GM12878 (cell line): Measurements from ENCODE around the gene CISTR. TPM values are rescaled to one million over a fixed set of nuclear protein-coding genes. Genes with fewer than 3 reads are reported as not detected.

Source experiments
- ATAC-seq: fragments of 200-7000 bp; cut with Tn5 transposase; 3 replicates; pipeline ENCODE4 v1.9.1; 2020; ENCODE audit warnings: mild to moderate bottlenecking, moderate library complexity
- BruUV-seq: library from RNA; stranded (reverse); fragments of 400-500 nt; replicated peaks from 2 replicates; lab custom pipeline; 2021; lab: Mats Ljungman, UMichigan
- CTCF ChIA-PET: fragments of 300-600 bp; sonication (Branson Sonifier 250); formaldehyde crosslinking; extraction: SDS; loops from one replicate; lab custom pipeline; 2021; ENCODE audit warnings: inconsistent platforms; lab: Yijun Ruan, JAX
- POLR2A ChIA-PET: fragments of 350-600 bp; formaldehyde crosslinking; extraction: SDS; loops from one replicate; lab custom pipeline; 2021; ENCODE audit warnings: inconsistent platforms; lab: Charles Lee
- RAD21 ChIA-PET: fragments of 300-600 bp; sonication (Branson Sonifier 250); formaldehyde crosslinking; loops from one replicate; lab custom pipeline; 2023; ENCODE audit warnings: antibody characterized with exemption; ENCODE audit not compliant: unreplicated experiment; lab: Charles Lee
- SMC1A ChIA-PET: fragments of 300-600 bp; sonication (Branson Sonifier 250); formaldehyde crosslinking; loops from one replicate; lab custom pipeline; 2023; ENCODE audit not compliant: unreplicated experiment, uncharacterized antibody; lab: Charles Lee
- DNase-seq: peaks from one replicate; pipeline ENCODE4 v3.0.0-alpha.2; 2011; ENCODE audit warnings: low read depth, low spot score
- FAIRE-seq: peaks from 3 replicates; lab custom pipeline; 2011; peaks lifted over from hg19 to GRCh38; lab: Jason Lieb, UNC
- H2AFZ ChIP-seq: 2 replicates; pipeline ENCODE4 v1.6.0; 2011; ENCODE audit warnings: low read depth, low read length, control low read depth; ENCODE audit not compliant: control insufficient read depth
- H3K27ac ChIP-seq: 2 replicates; pipeline ENCODE4 v1.5.1; 2011; ENCODE audit warnings: control low read depth; ENCODE audit not compliant: control insufficient read depth, insufficient read depth
- H3K27me3 ChIP-seq, 2 experiments: replicated peaks in 1 of 2; 2 replicates each; pipeline versions ENCODE4 v1.6.0 to v1.6.1; 2011; ENCODE audit warnings: low read length in 1 of 2; ENCODE audit not compliant: control insufficient read depth in 2 of 2, insufficient read depth in 2 of 2
- H3K36me3 ChIP-seq, 2 experiments: 2 replicates each; pipeline ENCODE4 v1.5.1; 2011; ENCODE audit warnings: low read length in 1 of 2; ENCODE audit not compliant: control insufficient read depth in 2 of 2, insufficient read depth in 2 of 2
- H3K4me1 ChIP-seq: 2 replicates; pipeline ENCODE4 v1.6.1; 2011; ENCODE audit warnings: mild to moderate bottlenecking, low read length, moderate library complexity, mixed read lengths; ENCODE audit not compliant: control insufficient read depth, insufficient read depth
- H3K4me2 ChIP-seq: 2 replicates; pipeline ENCODE4 v1.6.0; 2011; ENCODE audit warnings: control low read depth; ENCODE audit not compliant: control insufficient read depth, insufficient read depth
- H3K4me3 ChIP-seq: fragments of 200-600 bp; sonication (generic); 2 replicates; pipeline ENCODE4 v1.5.1; 2016
- H3K79me2 ChIP-seq: 2 replicates; pipeline ENCODE4 v1.6.0; 2011; ENCODE audit warnings: low read length; ENCODE audit not compliant: control insufficient read depth, insufficient read depth
- H3K9ac ChIP-seq: 2 replicates; pipeline ENCODE4 v1.8.0; 2011; ENCODE audit warnings: low read length, control low read depth, mixed read lengths; ENCODE audit not compliant: control insufficient read depth, insufficient read depth
- H3K9me3 ChIP-seq: replicated peaks from 3 replicates; pipeline ENCODE4 v1.5.1; 2011; ENCODE audit warnings: mild to moderate bottlenecking, low read length; ENCODE audit not compliant: control insufficient read depth, insufficient read depth
- H4K20me1 ChIP-seq: 2 replicates; pipeline ENCODE4 v1.6.0; 2011; ENCODE audit not compliant: control insufficient read depth, insufficient read depth
- GATAD2B ChIP-seq: fragments of 450-650 bp; conservative IDR thresholded peaks from 2 replicates; pipeline ENCODE4 v1.6.1; 2017; ENCODE audit warnings: low read depth, mild to moderate bottlenecking, moderate library complexity
- SP1 ChIP-seq: IDR thresholded peaks from one replicate; pipeline ENCODE4 v1.6.1; 2011; ENCODE audit warnings: low read depth, low read length
- SUPT20H ChIP-seq: IDR thresholded peaks from 2 replicates; pipeline ENCODE4 v1.6.1; 2011; ENCODE audit warnings: low read depth, mild to moderate bottlenecking, low read length, moderate library complexity, borderline replicate concordance; ENCODE audit not compliant: control insufficient read depth
- WGBS: methylation state at CpG from one replicate; pipeline ENCODE4 v1.1.6; 2016; ENCODE audit warnings: low lambda C conversion rate; ENCODE audit not compliant: insufficient replicate concordance, insufficient coverage; ENCODE audit errors: missing lambda C conversion rate; 5-methylcytosine and 5-hydroxymethylcytosine counted together
- in situ Hi-C: fragments of 300-500 bp; cut with MboI; formaldehyde crosslinking; loops from 9 replicates; pipeline ENCODE4 v1.14.3; 2018; ENCODE audit warnings: mixed read lengths
- intact Hi-C: fragments of 100-400 bp; cut with micrococcal nuclease; formaldehyde crosslinking; loops from one replicate; pipeline ENCODE4 v1.14.2; 2022; ENCODE audit not compliant: unreplicated experiment
- polyA plus RNA-seq, 11 experiments: library from polyadenylated mRNA; depleted of rRNA in 4 of 11; unstranded in 6 of 11; stranded (reverse) in 5 of 11; fragments of >200 nt; fragmentation: Nextera tagmentation in 4 of 11; fragmentation: Illumina TruSeq in 1 of 11; extraction: Ambion mirVana in 4 of 11; extraction: Trizol in 1 of 11; gene quantifications; 1 replicate in 1 of 11; 2 replicates in 10 of 11; pipeline versions ENCODE4 v1.2.1 to v1.2.3, GENCODE V29; 2011 to 2016; ENCODE audit warnings: inconsistent platforms in 2 of 11, missing spikeins in 2 of 11, low read depth in 1 of 11
- total RNA-seq, 4 experiments: library from RNA; depleted of rRNA in 3 of 4; stranded (reverse); fragments of >200 nt in 3 of 4; fragmentation: Illumina TruSeq in 1 of 4; extraction: Trizol in 1 of 4; gene quantifications; 2 replicates each; pipeline versions ENCODE4 v1.2.1 to v1.2.3, GENCODE V29; 2013 to 2021
- TF ChIP-seq, protein P1 (sequence below): IDR thresholded peaks from 2 replicates; pipeline ENCODE4 v1.6.1; 2012; ENCODE audit warnings: mild to moderate bottlenecking, low read depth, low read length

CISTR gene
- total and polyA plus RNA-seq, 10 of the 15 experiments (the other 5 are each of a cell fraction or from before 2014, with no cell fraction given): 0.26 TPM; not detected in 9

DNA sequence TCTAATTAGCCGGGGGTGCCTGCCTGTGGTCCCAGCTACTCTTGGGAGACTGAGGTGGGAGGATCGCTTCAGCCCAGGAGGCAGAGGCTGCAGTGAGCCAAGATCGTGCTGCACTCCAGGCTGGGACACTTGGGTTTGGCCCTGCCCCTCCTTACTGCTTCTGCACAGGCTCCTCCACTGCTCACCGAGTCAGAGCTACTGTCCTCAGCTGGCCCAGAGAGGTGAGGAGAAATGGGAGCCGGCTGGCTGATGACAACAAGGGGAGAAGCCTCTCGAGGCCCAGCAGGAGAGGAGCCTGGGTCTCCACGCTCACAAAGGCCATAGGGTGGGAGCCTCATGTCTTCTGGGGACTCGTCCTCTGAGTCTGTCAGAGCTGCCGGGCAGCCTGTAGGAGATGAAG, 38.3 kb downstream of the CISTR start (continued):
- TF ChIP-seq, protein P1, sequence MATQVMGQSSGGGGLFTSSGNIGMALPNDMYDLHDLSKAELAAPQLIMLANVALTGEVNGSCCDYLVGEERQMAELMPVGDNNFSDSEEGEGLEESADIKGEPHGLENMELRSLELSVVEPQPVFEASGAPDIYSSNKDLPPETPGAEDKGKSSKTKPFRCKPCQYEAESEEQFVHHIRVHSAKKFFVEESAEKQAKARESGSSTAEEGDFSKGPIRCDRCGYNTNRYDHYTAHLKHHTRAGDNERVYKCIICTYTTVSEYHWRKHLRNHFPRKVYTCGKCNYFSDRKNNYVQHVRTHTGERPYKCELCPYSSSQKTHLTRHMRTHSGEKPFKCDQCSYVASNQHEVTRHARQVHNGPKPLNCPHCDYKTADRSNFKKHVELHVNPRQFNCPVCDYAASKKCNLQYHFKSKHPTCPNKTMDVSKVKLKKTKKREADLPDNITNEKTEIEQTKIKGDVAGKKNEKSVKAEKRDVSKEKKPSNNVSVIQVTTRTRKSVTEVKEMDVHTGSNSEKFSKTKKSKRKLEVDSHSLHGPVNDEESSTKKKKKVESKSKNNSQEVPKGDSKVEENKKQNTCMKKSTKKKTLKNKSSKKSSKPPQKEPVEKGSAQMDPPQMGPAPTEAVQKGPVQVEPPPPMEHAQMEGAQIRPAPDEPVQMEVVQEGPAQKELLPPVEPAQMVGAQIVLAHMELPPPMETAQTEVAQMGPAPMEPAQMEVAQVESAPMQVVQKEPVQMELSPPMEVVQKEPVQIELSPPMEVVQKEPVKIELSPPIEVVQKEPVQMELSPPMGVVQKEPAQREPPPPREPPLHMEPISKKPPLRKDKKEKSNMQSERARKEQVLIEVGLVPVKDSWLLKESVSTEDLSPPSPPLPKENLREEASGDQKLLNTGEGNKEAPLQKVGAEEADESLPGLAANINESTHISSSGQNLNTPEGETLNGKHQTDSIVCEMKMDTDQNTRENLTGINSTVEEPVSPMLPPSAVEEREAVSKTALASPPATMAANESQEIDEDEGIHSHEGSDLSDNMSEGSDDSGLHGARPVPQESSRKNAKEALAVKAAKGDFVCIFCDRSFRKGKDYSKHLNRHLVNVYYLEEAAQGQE: no peak
- TF ChIP-seq SUPT20H: no peak
- no peak for TF ChIP-seq GATAD2B

DNA sequence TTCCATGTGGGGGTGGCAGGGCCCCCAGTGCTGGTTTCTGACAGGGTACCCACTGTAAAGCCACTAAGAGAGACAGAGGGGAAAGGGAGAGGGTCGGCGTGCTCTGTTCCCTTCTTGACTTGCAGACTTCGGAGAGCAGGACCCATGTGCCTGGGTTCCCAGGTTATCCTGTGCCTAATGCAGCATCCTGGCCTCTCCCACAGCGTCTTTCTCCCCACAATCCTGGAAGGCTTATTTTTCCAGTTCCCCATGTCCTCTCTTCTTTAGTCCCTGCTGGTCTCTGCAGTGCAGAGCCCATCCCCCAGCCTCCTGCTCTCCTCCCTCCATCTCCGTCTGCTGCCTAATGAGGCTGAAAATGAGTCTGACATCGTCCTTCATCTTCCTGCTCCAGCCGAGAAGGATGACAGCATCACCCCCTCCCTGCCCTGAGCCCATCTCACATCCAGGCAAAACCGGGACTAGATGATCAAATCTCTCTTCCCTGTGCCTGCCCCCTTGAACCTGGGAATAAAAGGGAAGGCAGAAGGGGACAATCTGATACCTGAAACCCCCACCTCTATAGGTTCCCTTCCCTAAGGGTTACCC, 39.6 kb downstream of the CISTR start:
- DNase-seq: no peak
- no peak for FAIRE-seq
- CTCF ChIA-PET: no interaction called here
- in situ Hi-C loops: no loop called here
- TF ChIP-seq SP1: no peak
- BruUV-seq: no TSS peak
- Histone ChIP-seq H2AFZ (no peak overlapping the region), H3K27ac (no peak overlapping the region), H3K36me3 (no peaks in the 10 kb centered on the region), H3K9ac (no peak overlapping the region), H3K79me2 (no peaks in the 10 kb centered on the region), H3K4me3 (no peak overlapping the region), H4K20me1 (no peaks in the 10 kb centered on the region), H3K4me2 (no peak overlapping the region), H3K27me3 (0 out of 4 replicates have a peak, but pooled peaks cover 0 to 3% of the 10 kb centered on the region in 2 experiments), H3K9me3 (no peaks in the 10 kb centered on the region), H3K4me1 (no peaks in the 10 kb centered on the region)
- intact Hi-C loops: no loop called here
- POLR2A ChIA-PET: no interaction called here
- no peak for ATAC-seq
- SMC1A ChIA-PET: no interaction called here
- RAD21 ChIA-PET: no interaction called here
- 84% methylated on average over 8 of the region's 8 CpGs for WGBS
